HG02885 (cell line): ENCODE results near the gene GTF2H2C.
"Not testable (repeated sequence)": the region's sequence is repeated elsewhere in the genome, so short reads cannot be mapped to it uniquely, and the experiment has no call there.

Experiments
- ATAC-seq: cut with Tn5 transposase; IDR thresholded peaks from one replicate; pipeline ENCODE4 v1.9.1; 2021; ENCODE audit warnings: mild to moderate bottlenecking; ENCODE audit not compliant: unreplicated experiment, poor library complexity

The GTF2H2C gene

GRCh38 chr5:69560587-69561431 lies 818 bp downstream of the GTF2H2C start:
- ATAC-seq = not testable (repeated sequence)

GRCh38 chr5:69566172-69566571 lies 6.2 kb downstream of the GTF2H2C start:
- not testable (repeated sequence) for ATAC-seq

- ATAC-seq = not testable (repeated sequence)
These were observed 8.1 kb downstream of the GTF2H2C start for GRCh38 chr5:69568072-69568471.

GRCh38 chr5:69583356-69583755 lies 23.4 kb downstream of the GTF2H2C start:
- ATAC-seq = not testable (repeated sequence)

- not testable (repeated sequence) for ATAC-seq
These were observed 36.3 kb downstream of the GTF2H2C start for GRCh38 chr5:69596114-69596840.

- peak; percentile 86 for ATAC-seq
These were observed 42.0 kb downstream of the GTF2H2C start for GRCh38 chr5:69601947-69602346.

- not testable (repeated sequence) for ATAC-seq
These were observed 46.8 kb downstream of the GTF2H2C start for GRCh38 chr5:69606839-69607238.

GRCh38 chr5:69607750-69608149 lies 47.8 kb downstream of the GTF2H2C start:
- not testable (repeated sequence) for ATAC-seq

- not testable (repeated sequence) for ATAC-seq
These were observed 49.0 kb downstream of the GTF2H2C start for GRCh38 chr5:69608861-69609496.

GRCh38 chr5:69614843-69615242 lies 54.9 kb downstream of the GTF2H2C start:
- not testable (repeated sequence) for ATAC-seq

GRCh38 chr5:69631879-69632278 lies 71.9 kb downstream of the GTF2H2C start:
- not testable (repeated sequence) for ATAC-seq
